GM12873 (cell line): ENCODE data around the gene MAP4K3.

ENCODE experiments used
- TF ChIP-seq, protein P1 (sequence below): IDR thresholded peaks from 2 replicates; pipeline ENCODE4 v1.5.1; 2012; ENCODE audit warnings: low read depth, mild to moderate bottlenecking, moderate library complexity, low read length, control low read depth; ENCODE audit not compliant: insufficient read depth; ENCODE audit errors: missing control alignments

MAP4K3 gene

DNA sequence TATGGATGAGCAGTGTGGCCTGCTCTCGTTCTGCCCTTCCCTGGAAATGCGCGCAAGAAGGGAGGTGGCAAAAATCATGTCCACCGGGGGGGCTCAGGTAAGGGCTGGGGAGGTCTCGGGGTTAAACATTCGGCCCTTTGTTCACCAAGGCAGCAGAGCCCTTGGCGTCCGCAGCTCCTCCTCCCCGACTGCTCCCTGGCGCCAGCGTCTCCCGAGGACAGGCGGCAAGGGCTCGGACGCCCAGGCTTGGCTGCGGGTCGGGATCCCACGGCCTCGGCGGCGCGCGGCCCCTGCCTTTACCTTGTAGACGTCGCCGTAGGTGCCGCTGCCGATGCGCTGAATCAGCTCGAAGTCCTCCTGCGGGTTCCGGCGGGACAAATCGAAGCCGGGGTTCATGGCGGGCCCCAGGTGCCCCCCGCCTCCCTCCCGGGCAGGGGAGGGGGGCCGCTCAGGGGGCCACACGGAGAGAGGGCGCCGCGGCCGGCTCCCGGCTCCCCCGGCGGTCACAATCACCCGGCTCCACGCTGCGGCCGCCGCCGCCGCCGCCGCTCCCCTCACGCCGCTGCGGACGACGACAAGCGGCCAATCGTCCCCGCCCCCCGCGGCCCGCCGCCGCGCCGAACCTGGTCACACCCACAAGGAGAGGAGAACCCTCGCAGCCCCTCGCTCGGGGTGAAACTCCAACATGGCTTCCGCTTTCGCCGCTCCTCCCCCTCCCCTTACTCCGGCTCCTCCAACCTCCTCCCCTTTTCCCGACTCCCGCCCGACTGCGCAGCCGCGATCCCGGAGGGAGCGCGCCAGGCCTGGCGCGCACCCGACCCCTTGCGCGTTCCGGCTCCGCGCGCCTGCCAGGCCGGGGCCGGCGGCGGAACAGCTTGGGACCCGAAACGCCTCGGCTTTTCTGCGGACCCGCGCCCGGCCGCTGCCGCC, at the start of gene MAP4K3:
MAP4K3 (minus strand) TSS at position 694 of the 930 bp plus-strand sequence; CDS start at position 396, 298 bp downstream.
- TF ChIP-seq, protein P1, sequence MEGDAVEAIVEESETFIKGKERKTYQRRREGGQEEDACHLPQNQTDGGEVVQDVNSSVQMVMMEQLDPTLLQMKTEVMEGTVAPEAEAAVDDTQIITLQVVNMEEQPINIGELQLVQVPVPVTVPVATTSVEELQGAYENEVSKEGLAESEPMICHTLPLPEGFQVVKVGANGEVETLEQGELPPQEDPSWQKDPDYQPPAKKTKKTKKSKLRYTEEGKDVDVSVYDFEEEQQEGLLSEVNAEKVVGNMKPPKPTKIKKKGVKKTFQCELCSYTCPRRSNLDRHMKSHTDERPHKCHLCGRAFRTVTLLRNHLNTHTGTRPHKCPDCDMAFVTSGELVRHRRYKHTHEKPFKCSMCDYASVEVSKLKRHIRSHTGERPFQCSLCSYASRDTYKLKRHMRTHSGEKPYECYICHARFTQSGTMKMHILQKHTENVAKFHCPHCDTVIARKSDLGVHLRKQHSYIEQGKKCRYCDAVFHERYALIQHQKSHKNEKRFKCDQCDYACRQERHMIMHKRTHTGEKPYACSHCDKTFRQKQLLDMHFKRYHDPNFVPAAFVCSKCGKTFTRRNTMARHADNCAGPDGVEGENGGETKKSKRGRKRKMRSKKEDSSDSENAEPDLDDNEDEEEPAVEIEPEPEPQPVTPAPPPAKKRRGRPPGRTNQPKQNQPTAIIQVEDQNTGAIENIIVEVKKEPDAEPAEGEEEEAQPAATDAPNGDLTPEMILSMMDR = no peak

DNA sequence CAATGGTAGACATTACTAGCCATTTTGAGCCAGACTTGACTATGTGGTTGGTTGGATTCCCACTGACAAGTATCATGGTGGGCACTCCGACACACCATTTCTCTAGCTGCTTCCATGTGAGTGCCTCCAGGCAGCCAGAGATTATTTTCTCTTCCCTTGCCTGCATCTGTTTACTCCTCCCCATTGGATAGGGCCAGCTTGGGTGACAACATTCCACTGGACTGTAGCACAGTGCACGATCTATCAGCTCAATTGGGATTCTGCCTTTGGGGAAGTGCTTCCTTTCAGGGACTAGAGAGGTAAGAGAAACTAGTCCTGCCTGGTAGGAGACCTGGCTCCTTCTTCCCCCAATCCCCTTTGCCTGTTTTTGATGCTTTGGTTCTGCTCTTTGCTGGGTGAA, 49.0 kb upstream of the MAP4K3 start:
- TF ChIP-seq, protein P1 = no peak

DNA sequence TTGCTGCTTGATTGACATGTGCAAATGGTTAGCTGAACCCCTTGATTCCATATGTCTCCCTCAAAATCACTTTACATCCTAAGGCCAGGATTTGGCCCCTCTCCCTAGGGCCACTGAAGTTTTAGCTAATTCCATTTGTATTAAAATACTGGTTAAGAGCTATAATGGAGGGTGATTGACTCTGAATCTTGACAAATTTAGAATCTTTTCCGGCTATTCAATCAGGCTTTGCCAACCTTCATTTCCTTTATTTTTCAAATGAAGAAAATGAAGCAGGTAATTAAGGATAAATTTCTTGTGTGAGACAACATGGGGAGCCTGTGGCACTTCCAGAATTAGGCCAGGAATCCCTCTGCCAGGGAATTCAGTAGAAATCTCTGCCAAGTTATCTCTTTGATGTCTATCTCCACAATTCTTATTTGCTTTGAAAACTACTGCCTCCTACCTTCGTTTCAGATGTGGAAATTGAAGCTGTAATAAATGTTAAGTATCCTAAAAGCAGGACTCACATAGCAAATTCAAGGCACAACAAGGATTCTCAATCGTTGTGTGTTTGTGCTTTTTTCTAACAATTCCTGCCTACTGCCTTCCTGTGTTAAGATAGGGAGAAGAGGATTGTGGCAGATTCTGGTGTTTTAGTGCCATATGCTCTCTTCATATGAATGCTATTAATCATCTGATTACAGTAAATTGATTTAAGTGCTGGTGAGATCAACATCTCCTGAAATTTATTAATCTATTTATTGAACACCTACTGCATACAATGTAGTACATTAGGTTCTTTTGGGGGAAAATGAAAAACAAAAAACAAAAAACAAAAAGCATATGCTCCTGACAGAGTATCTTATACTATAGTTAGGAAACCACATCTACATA, 47.8 kb upstream of the MAP4K3 start:
- TF ChIP-seq, protein P1 = no peak

DNA sequence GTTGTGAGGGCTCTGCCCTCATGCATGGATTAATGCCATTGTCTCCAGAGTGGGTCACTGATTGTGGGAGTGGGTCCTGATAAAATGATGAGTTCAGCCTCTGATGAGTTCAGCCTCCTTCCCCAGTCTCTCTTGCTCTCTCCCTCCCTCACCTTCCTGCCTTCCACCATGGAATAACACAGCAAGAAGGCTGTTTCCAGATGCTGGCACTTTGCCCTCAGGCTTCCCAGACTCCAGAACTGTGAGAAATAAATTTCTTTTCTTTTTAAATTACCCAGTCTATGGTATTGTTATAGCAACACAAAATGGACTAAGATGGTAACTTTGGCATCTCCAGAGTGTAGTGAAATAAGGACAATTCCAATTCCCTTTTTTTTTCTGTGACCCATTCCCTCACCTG, 47.1 kb upstream of the MAP4K3 start:
- TF ChIP-seq, protein P1 = no peak

DNA sequence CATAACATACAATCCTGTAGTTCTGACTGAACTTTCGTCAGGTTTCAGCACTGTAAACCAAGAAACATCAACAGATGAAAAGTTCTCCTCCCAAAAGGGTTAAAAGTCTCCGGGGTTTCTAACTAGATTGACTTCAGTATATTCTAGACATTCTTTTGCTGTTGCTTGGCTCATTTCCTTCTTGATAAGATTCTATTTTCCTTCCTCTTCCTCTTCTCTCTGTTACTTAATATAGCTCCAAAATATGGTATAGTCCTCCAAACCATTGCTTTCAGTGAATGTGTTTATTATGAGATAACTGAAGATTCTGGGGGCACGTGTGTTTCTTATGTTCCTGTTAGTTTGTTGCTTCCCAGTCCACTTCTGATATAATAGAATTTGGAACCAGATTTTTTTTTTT, 46.4 kb upstream of the MAP4K3 start:
- TF ChIP-seq, protein P1 = no peak

DNA sequence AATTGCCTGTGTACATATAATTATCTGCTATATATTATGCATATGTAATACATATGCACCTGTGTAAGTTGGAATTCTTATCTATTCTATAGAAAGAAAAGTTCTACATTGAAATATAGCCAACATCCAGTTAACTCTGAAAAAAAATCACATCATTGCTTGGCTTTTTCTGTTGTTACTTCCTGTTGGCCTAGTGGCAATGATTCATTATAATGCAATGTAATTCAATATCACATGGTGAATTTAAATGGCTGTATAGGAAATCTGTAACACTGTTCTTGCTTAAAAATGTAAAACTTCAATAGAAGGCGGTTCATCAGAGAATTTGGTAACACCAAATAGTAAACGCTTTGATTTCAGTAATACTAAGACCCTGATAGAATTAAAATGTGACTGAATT, 44.5 kb upstream of the MAP4K3 start:
- TF ChIP-seq, protein P1 = no peak

DNA sequence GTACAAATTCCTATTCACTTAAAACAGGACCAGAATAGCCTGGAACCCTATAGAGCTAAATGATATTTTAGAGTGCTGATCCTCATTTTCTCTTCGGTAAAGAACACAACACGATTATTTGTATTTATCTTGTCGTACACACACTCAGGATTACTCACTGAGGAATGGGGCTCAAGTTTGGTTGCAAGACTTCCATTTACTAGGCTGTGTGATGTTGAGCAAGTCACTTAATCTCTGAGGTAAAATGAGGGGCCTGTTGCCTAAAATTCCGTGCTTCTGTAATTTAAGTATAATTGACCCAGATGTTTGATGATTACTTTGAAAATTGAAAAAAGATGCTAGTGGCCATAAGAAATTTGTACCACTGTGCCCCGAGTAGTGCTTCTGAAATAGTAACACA, 42.6 kb upstream of the MAP4K3 start:
- TF ChIP-seq, protein P1 = no peak
